Tibial nerve (tissue), 4 donors: ENCODE data around the gene FBXW9. TPM values are rescaled to one million over a fixed set of nuclear protein-coding genes. Genes with fewer than 3 reads are reported as not detected.

Experiments used
- DNase-seq, 2 donors: peaks; one replicate each; pipeline ENCODE4 v3.0.0-alpha.2; 2019; ENCODE audit warnings: low spot score in 2 of 2
- H3K27ac ChIP-seq, 4 donors: fragments of 200-600 bp; sonication (generic) in 3 of 4; one replicate each; pipeline ENCODE4 v1.5.1; 2017 to 2019; ENCODE audit warnings: mild to moderate bottlenecking in 1 of 4
- H3K27me3 ChIP-seq, 2 donors: fragments of 200-600 bp; sonication (generic) in 1 of 2; one replicate each; pipeline versions ENCODE4 v1.5.1 to v1.6.0; 2017 to 2019
- H3K36me3 ChIP-seq, 3 donors: fragments of 200-600 bp; sonication (generic); one replicate each; pipeline ENCODE4 v1.5.1; 2018 to 2019
- H3K4me1 ChIP-seq, 4 donors: fragments of 200-600 bp; sonication (generic) in 3 of 4; one replicate each; pipeline ENCODE4 v1.5.1; 2017 to 2019
- H3K4me3 ChIP-seq, 4 donors: fragments of 200-600 bp; sonication (generic) in 3 of 4; one replicate each; pipeline ENCODE4 v1.5.1; 2017 to 2019; ENCODE audit warnings: mild to moderate bottlenecking in 1 of 4, moderate library complexity in 1 of 4
- H3K9me3 ChIP-seq, 4 donors: fragments of 200-600 bp; sonication (generic) in 3 of 4; one replicate each; pipeline ENCODE4 v1.5.1; 2017 to 2019
- EP300 ChIP-seq, 2 donors: sonication (generic); formaldehyde crosslinking; IDR thresholded peaks; one replicate each; pipeline ENCODE4 v1.6.1; 2017; ENCODE audit warnings: antibody characterized with exemption in 2 of 2, mild to moderate bottlenecking in 1 of 2
- POLR2A ChIP-seq, 2 donors: fragments of 450-650 bp; IDR thresholded peaks; one replicate each; pipeline ENCODE4 v1.6.1; 2017; ENCODE audit warnings: antibody characterized with exemption in 2 of 2, mild to moderate bottlenecking in 2 of 2, moderate library complexity in 2 of 2
- WGBS, 2 donors: methylation state at CpG; one replicate each; pipeline ENCODE4 v1.1.5; 2018; 5-methylcytosine and 5-hydroxymethylcytosine counted together
- total RNA-seq, 4 donors: library from RNA; depleted of rRNA; stranded (reverse); fragments of >200 nt; gene quantifications; one replicate each; pipeline ENCODE4 v1.1.0, GENCODE V29; 2016
- TF ChIP-seq, protein P1 (sequence below), 5 experiments: fragments of 200-600 bp in 3 of 5; fragments of 450-650 bp in 2 of 5; sonication (generic) in 3 of 5; IDR thresholded peaks; one replicate each; pipeline ENCODE4 v1.5.1; 2016 to 2019; ENCODE audit warnings: antibody characterized with exemption in 5 of 5, mild to moderate bottlenecking in 3 of 5, moderate library complexity in 2 of 5

Gene FBXW9
- total RNA-seq, 4 donors from 2014 or later, result 1.2 to 7.5 (median 5.7) TPM

DNA sequence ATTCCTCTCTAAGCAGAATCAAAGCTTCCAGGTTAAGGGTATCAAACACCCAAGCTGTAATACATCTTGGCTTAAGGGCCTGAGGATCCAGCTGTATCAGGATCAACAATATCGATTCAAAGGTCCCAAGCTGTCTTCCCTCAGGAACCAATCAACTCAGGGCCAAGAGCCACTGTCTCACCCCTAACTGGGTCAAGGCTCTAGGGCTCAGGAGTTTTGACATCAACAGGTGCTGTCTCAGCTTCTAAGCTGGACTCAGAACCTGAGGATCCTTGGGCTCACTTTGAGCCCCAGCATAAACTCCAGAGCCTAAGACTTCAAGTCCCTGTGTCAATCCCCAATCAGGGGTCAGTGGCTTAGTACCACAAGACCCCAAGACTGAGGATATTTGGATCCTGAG lies 917 bp downstream of the FBXW9 start:
- no peaks in the 10 kb centered on the region for H3K27me3 ChIP-seq
- 78 to 100% methylated on average over 1 of the region's 1 CpG for WGBS, 2 donors
- no peak overlapping the region for H3K27ac ChIP-seq
- peak overlapping the region; percentile 46 to 86 (median 74) for H3K4me3 ChIP-seq
- H3K4me1 ChIP-seq, result peaks cover 0 to 23% (median 11%) of the 10 kb centered on the region in 4 donors
- H3K36me3 ChIP-seq, result peaks cover 0 to 22% (median 0%) of the 10 kb centered on the region in 3 donors
- DNase-seq, result no peak
- no peaks in the 10 kb centered on the region for H3K9me3 ChIP-seq
- TF ChIP-seq POLR2A (IDR thresholded peaks at IDR 0.05) (no peak), EP300 (IDR thresholded peaks at IDR 0.05) (no peak)
- TF ChIP-seq, protein P1, sequence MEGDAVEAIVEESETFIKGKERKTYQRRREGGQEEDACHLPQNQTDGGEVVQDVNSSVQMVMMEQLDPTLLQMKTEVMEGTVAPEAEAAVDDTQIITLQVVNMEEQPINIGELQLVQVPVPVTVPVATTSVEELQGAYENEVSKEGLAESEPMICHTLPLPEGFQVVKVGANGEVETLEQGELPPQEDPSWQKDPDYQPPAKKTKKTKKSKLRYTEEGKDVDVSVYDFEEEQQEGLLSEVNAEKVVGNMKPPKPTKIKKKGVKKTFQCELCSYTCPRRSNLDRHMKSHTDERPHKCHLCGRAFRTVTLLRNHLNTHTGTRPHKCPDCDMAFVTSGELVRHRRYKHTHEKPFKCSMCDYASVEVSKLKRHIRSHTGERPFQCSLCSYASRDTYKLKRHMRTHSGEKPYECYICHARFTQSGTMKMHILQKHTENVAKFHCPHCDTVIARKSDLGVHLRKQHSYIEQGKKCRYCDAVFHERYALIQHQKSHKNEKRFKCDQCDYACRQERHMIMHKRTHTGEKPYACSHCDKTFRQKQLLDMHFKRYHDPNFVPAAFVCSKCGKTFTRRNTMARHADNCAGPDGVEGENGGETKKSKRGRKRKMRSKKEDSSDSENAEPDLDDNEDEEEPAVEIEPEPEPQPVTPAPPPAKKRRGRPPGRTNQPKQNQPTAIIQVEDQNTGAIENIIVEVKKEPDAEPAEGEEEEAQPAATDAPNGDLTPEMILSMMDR (IDR thresholded peaks at IDR 0.05), result no peak

DNA sequence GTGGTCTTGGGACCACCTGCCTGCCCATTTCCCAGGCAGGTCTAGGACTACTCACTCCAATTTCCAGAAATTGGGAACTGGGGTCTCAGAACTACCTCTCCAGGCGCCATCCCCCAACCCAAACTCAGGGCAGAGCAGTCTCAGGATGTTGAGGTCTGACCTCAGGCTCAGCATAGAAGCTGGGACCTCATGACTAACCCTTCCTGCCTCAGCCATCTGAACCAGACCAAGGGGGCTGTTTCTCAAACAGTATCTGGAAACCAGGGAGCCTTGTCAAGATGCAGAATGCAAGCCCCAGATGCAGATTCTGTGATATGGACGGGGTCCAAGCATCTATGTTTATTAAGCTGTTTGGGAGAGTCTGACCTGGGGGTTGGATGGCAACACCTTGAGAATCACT lies 1.3 kb downstream of the FBXW9 start:
- TF ChIP-seq POLR2A (IDR thresholded peaks at IDR 0.05) (no peak), EP300 (IDR thresholded peaks at IDR 0.05) (no peak)
- TF ChIP-seq, protein P1 (IDR thresholded peaks at IDR 0.05), result no peak
- whole genome bisulfite sequencing, 2 donors, result 77 to 85% methylated on average over 2 of the region's 2 CpGs
- Histone ChIP-seq H3K36me3 (peaks cover 0 to 22% (median 0%) of the 10 kb centered on the region in 3 donors), H3K9me3 (no peaks in the 10 kb centered on the region), H3K27ac (no peak overlapping the region), H3K4me3 (peak overlapping the region in 1 of 4 donors; percentile 82), H3K4me1 (peaks cover 0 to 23% (median 11%) of the 10 kb centered on the region in 4 donors), H3K27me3 (no peaks in the 10 kb centered on the region)
- DNase-seq, result no peak

DNA sequence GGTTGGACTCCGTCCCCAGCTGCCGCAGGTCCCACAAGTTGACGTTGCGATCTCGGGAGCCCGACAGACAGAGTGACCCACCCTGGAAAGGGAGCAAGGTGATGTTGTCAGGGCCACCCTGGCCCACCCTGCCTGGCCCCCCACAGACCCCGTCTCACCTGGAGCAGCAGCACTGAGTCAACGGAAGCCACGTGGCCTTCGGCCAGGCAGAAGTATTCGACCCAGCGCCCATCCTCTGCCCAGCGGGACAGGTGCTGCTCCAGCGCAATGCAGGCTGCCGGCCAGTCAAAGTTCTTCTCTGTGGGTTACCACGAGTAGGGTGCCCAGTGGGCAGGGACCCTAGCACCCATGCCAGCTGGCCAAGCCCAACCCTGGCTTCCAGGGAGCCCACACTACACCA lies 1.8 kb downstream of the FBXW9 start:
- DNase-seq, result no peak
- Histone ChIP-seq H3K4me1 (peaks cover 0 to 23% (median 11%) of the 10 kb centered on the region in 4 donors), H3K4me3 (no peak overlapping the region), H3K27me3 (no peaks in the 10 kb centered on the region), H3K36me3 (peaks cover 0 to 22% (median 0%) of the 10 kb centered on the region in 3 donors), H3K27ac (no peak overlapping the region), H3K9me3 (no peaks in the 10 kb centered on the region)
- TF ChIP-seq EP300 (IDR thresholded peaks at IDR 0.05) (no peak), POLR2A (IDR thresholded peaks at IDR 0.05) (no peak)
- TF ChIP-seq, protein P1 (IDR thresholded peaks at IDR 0.05), result no peak
- 93 to 95% methylated on average over 8 to 16 of the region's 16 CpGs for WGBS, 2 donors

DNA sequence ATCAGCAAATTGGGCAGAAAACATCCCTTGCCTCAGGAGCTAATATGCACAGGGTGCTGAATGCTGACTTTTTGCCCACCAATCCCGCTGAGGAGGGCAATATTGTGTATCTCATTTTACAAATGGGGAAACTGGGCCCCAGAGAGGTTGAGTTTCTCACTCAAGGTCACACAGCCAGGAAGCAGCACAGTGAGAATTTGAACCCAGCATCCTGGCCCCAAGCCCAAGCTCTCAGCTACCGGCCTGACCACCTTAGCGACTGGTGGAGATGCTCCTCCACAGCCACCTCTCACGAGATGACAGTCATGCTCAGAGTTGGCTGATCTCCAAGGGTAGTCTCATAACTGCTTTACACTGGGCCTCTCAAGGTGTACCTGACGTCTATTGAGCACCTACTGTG lies 3.5 kb downstream of the FBXW9 start:
- Histone ChIP-seq H3K27me3 (no peaks in the 10 kb centered on the region), H3K4me3 (no peak overlapping the region), H3K27ac (no peak overlapping the region), H3K4me1 (peaks cover 0 to 23% (median 11%) of the 10 kb centered on the region in 4 donors), H3K36me3 (peaks cover 0 to 26% (median 0%) of the 10 kb centered on the region in 3 donors), H3K9me3 (no peaks in the 10 kb centered on the region)
- TF ChIP-seq POLR2A (IDR thresholded peaks at IDR 0.05) (no peak), EP300 (IDR thresholded peaks at IDR 0.05) (no peak)
- TF ChIP-seq, protein P1 (IDR thresholded peaks at IDR 0.05), result no peak
- WGBS, 2 donors, result 88 to 100% methylated on average over 5 of the region's 5 CpGs
- DNase-seq, result no peak

DNA sequence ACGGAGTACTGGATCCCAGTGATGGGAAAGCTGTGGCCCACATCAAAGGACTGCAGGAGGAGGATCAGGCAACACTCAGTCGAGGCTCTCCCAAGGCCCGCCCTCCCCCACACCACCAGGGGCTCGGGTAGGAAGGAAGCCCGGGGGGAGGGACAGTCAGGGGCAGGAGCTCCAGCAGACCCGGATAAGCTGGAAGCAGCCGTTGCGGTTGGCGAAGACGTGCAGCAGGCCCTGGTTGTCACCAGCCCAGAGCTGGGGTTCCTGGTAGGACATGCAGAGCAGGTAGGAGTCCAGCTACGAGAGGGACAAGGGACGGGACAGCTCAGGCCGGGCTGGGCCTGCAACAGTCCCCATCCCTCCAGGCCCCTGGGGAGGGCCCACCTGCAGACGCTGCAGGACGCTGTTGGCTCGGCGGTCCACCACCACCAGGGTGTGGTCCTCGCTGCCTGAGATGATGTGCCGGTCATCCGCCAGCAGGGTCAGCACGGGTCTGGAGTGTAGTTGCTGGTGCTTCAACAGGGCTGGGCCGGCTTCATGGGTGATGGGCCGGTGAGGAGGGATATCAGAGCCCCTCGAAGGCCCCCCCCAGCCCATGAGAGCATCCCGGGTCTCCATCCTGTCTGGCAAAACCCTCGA lies 6.7 kb downstream of the FBXW9 start:
- no peak overlapping the region for H3K27ac ChIP-seq
- no peak for DNase-seq
- H3K4me1 ChIP-seq, result peaks cover 0 to under 1% (median 0%) of the 10 kb centered on the region in 4 donors
- H3K4me3 ChIP-seq, result no peak overlapping the region
- H3K9me3 ChIP-seq, result no peaks in the 10 kb centered on the region
- no peaks in the 10 kb centered on the region for H3K27me3 ChIP-seq
- WGBS, 2 donors, result 71 to 86% methylated on average over 12 to 18 of the region's 26 CpGs
- peaks cover 0 to 32% (median 0%) of the 10 kb centered on the region in 3 donors for H3K36me3 ChIP-seq
- TF ChIP-seq, protein P1 (IDR thresholded peaks at IDR 0.05), result no peak
- no peak for TF ChIP-seq POLR2A (IDR thresholded peaks at IDR 0.05)
- TF ChIP-seq EP300 (IDR thresholded peaks at IDR 0.05), result no peak
